CD14-positive monocyte (primary cell): ENCODE measurements around the gene NFYC. TPM values are rescaled to one million over a fixed set of nuclear protein-coding genes. Genes with fewer than 3 reads are reported as not detected.

Source experiments
- DNase-seq, 3 donors: peaks; one replicate each; pipeline ENCODE4 v3.0.0-alpha.2; 2011 to 2022
- H2AFZ ChIP-seq: 2 replicates; pipeline ENCODE4 v1.6.0; 2012; ENCODE audit warnings: mild to moderate bottlenecking, low read depth, low read length, inconsistent platforms; ENCODE audit not compliant: insufficient read depth, poor library complexity, severe bottlenecking
- H3K27ac ChIP-seq, 2 donors: 1 replicate in 1 of 2; 2 replicates in 1 of 2; pipeline ENCODE4 v1.5.1; 2012 to 2013; ENCODE audit warnings: low read length in 2 of 2, control low read depth in 1 of 2, inconsistent platforms in 1 of 2, low read depth in 1 of 2, mild to moderate bottlenecking in 1 of 2
- H3K27me3 ChIP-seq, 2 donors: one replicate each; pipeline versions ENCODE4 v1.6.0 to v1.6.1; 2011 to 2013; ENCODE audit warnings: low read length in 2 of 2; ENCODE audit not compliant: control insufficient read depth in 2 of 2, insufficient read depth in 2 of 2
- H3K36me3 ChIP-seq, 2 donors: replicated peaks in 1 of 2; 1 replicate in 1 of 2; 2 replicates in 1 of 2; pipeline versions ENCODE4 v1.5.1 to v1.6.1; 2012 to 2013; ENCODE audit warnings: low read length in 2 of 2, control low read depth in 1 of 2, inconsistent platforms in 1 of 2, mild to moderate bottlenecking in 1 of 2; ENCODE audit not compliant: insufficient read depth in 2 of 2, control insufficient read depth in 1 of 2
- H3K4me1 ChIP-seq, 2 donors: 1 replicate in 1 of 2; 2 replicates in 1 of 2; pipeline versions ENCODE4 v1.5.1 to v1.6.1; 2012 to 2013; ENCODE audit warnings: low read length in 2 of 2, control low read depth in 1 of 2, inconsistent platforms in 1 of 2, mild to moderate bottlenecking in 1 of 2, moderate library complexity in 1 of 2; ENCODE audit not compliant: insufficient read depth in 2 of 2, control insufficient read depth in 1 of 2
- H3K4me2 ChIP-seq: replicated peaks from 2 replicates; pipeline ENCODE3; 2012; ENCODE audit warnings: low read length, moderate library complexity, mild to moderate bottlenecking; ENCODE audit not compliant: poor library complexity, severe bottlenecking; ENCODE audit errors: extremely low read depth
- H3K4me3 ChIP-seq, 3 experiments: fragments of 200-600 bp in 1 of 3; sonication (generic) in 1 of 3; replicated peaks in 1 of 3; 1 replicate in 2 of 3; 2 replicates in 1 of 3; pipeline ENCODE4 v1.5.1; 2011 to 2013; ENCODE audit warnings: low read length in 3 of 3, mild to moderate bottlenecking in 3 of 3, control low read depth in 2 of 3, low read depth in 2 of 3, inconsistent platforms in 1 of 3, moderate library complexity in 1 of 3
- H3K79me2 ChIP-seq: 2 replicates; pipeline ENCODE4 v1.6.0; 2012; ENCODE audit warnings: mild to moderate bottlenecking, control low read depth, inconsistent platforms, low read length, moderate library complexity; ENCODE audit not compliant: insufficient read depth
- H3K9ac ChIP-seq: 2 replicates; pipeline ENCODE4 v1.6.0; 2017; ENCODE audit warnings: low read length, mild to moderate bottlenecking; ENCODE audit not compliant: insufficient read depth, poor library complexity, severe bottlenecking
- H3K9me3 ChIP-seq, 2 donors: replicated peaks in 1 of 2; 1 replicate in 1 of 2; 2 replicates in 1 of 2; pipeline versions ENCODE4 v1.5.1 to v1.6.1; 2012 to 2013; ENCODE audit warnings: low read length in 2 of 2, control low read depth in 1 of 2; ENCODE audit not compliant: control insufficient read depth in 1 of 2, insufficient read depth in 1 of 2
- H4K20me1 ChIP-seq: 2 replicates; pipeline ENCODE4 v1.6.0; 2012; ENCODE audit warnings: mild to moderate bottlenecking, low read length, control low read depth, moderate library complexity; ENCODE audit not compliant: insufficient read depth
- H3K27ac Mint-ChIP-seq, 7 donors: one replicate each; pipeline ENCODE4 v1.8.0; 2020; ENCODE audit warnings: mild to moderate bottlenecking in 7 of 7, mixed read lengths in 7 of 7, moderate library complexity in 6 of 7, inconsistent platforms in 2 of 7
- H3K27me3 Mint-ChIP-seq, 3 donors: one replicate each; pipeline ENCODE4 v1.8.0; 2021 to 2022; ENCODE audit warnings: low read depth in 3 of 3, mild to moderate bottlenecking in 3 of 3, mixed read lengths in 3 of 3, moderate library complexity in 3 of 3, inconsistent platforms in 1 of 3
- H3K36me3 Mint-ChIP-seq, 2 donors: one replicate each; pipeline ENCODE4 v1.8.0; 2020; ENCODE audit warnings: mixed read lengths in 2 of 2, inconsistent platforms in 1 of 2, mild to moderate bottlenecking in 1 of 2
- H3K4me1 Mint-ChIP-seq: one replicate; pipeline ENCODE4 v1.8.0; 2020; ENCODE audit warnings: mild to moderate bottlenecking, mixed read lengths
- H3K4me3 Mint-ChIP-seq, 2 donors: one replicate each; pipeline ENCODE4 v1.8.0; 2020; ENCODE audit warnings: mild to moderate bottlenecking in 2 of 2, mixed read lengths in 2 of 2, moderate library complexity in 1 of 2
- H3K9me3 Mint-ChIP-seq, 7 donors: one replicate each; pipeline ENCODE4 v1.8.0; 2020 to 2022; ENCODE audit warnings: mixed read lengths in 7 of 7, mild to moderate bottlenecking in 6 of 7, moderate library complexity in 6 of 7, inconsistent platforms in 2 of 7
- whole genome bisulfite sequencing: methylation state at CpG from one replicate; pipeline ENCODE4 v1.1.5; 2013; ENCODE audit warnings: missing lambda C conversion rate; ENCODE audit not compliant: insufficient coverage; 5-methylcytosine and 5-hydroxymethylcytosine counted together
- intact Hi-C, 2 donors: fragments of 100-400 bp; cut with micrococcal nuclease; formaldehyde crosslinking; loops; one replicate each; pipeline versions ENCODE4 v1.15.0 to v1.15.1; 2023
- polyA plus RNA-seq, 3 donors: library from polyadenylated mRNA; depleted of rRNA in 1 of 3; unstranded in 2 of 3; stranded (reverse) in 1 of 3; fragments of 300-500 nt in 2 of 3; fragments of >200 nt in 1 of 3; fragmentation: Illumina TruSeq in 2 of 3; gene quantifications; 1 replicate in 2 of 3; 2 replicates in 1 of 3; pipeline ENCODE4 v1.2.3, GENCODE V29; 2012 to 2021
- TF ChIP-seq, protein P1 (sequence below): fragments of 200-600 bp; IDR thresholded peaks from one replicate; pipeline ENCODE4 v1.8.0; 2022; ENCODE audit warnings: antibody characterized with exemption, mild to moderate bottlenecking

Gene NFYC
- polyA plus RNA-seq, 3 donors: 61.2 to 142 (median 68.2) TPM

DNA sequence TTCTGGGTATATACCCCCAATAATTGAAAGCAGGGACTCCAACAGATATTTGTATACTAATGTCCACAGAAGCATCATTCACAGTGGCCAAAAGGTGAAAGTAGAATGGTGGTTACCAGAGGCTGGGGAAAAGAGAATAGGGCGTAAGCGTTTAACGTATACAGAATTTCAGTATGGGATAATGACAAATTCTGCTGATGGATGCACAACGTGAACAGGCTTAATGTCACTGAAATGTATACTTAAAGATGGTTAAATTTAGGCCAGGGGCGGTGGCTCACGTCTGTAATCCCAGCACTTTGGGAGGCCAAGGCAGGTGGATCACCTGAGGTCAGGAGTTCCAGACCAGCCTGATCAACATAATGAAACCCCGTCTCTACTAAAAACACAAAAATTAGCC lies 4.4 kb upstream of the NFYC start:
- no peak overlapping the region for H3K9ac ChIP-seq
- TF ChIP-seq, protein P1, sequence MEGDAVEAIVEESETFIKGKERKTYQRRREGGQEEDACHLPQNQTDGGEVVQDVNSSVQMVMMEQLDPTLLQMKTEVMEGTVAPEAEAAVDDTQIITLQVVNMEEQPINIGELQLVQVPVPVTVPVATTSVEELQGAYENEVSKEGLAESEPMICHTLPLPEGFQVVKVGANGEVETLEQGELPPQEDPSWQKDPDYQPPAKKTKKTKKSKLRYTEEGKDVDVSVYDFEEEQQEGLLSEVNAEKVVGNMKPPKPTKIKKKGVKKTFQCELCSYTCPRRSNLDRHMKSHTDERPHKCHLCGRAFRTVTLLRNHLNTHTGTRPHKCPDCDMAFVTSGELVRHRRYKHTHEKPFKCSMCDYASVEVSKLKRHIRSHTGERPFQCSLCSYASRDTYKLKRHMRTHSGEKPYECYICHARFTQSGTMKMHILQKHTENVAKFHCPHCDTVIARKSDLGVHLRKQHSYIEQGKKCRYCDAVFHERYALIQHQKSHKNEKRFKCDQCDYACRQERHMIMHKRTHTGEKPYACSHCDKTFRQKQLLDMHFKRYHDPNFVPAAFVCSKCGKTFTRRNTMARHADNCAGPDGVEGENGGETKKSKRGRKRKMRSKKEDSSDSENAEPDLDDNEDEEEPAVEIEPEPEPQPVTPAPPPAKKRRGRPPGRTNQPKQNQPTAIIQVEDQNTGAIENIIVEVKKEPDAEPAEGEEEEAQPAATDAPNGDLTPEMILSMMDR: no peak
- peaks cover 20% of the 10 kb centered on the region for H4K20me1 ChIP-seq
- Mint-ChIP-seq H3K36me3 (peaks cover 17 to 25% of the 10 kb centered on the region in 2 donors), H3K4me1 (peaks cover 17% of the 10 kb centered on the region), H3K27me3 (no peaks in the 10 kb centered on the region), H3K9me3 (peaks cover 0 to 10% (median 4%) of the 10 kb centered on the region in 7 donors), H3K27ac (no peak overlapping the region), H3K4me3 (no peak overlapping the region)
- no peaks in the 10 kb centered on the region for H3K27me3 ChIP-seq
- peaks cover 36% of the 10 kb centered on the region for H3K79me2 ChIP-seq
- DNase-seq: no peak
- intact Hi-C loops: no loop called here
- H2AFZ ChIP-seq: no peak overlapping the region
- H3K4me2 ChIP-seq: no peak overlapping the region
- no peaks in the 10 kb centered on the region for H3K9me3 ChIP-seq
- H3K36me3 ChIP-seq: peaks cover 2 to 19% of the 10 kb centered on the region in 2 donors
- no peak overlapping the region for H3K4me3 ChIP-seq
- no peak overlapping the region for H3K27ac ChIP-seq
- 100% methylated on average over 5 of the region's 7 CpGs for WGBS
- peaks cover 5 to 10% of the 10 kb centered on the region in 2 donors for H3K4me1 ChIP-seq

DNA sequence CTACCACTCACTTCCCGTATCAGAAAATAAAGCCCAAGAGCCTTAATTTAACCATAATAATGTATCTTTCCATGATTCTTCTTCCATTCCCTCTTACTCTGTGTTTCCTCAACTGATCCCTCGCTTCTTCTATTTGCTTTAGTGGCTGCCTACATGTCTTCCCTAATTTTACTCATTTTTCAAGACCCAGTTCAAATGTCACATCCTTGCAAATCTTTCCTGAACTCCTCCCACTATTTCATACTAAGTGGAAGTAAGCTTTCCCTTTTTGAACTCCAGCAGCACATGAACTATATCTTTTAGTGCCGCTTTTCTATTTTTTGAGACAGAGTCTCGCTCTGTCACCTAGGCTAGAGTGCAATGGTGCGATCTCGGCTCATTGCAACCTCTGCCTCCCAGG lies 3.8 kb upstream of the NFYC start:
- H2AFZ ChIP-seq: no peak overlapping the region
- Mint-ChIP-seq H3K9me3 (peaks cover 0 to 10% (median 4%) of the 10 kb centered on the region in 7 donors), H3K36me3 (peaks cover 17 to 25% of the 10 kb centered on the region in 2 donors), H3K27me3 (no peaks in the 10 kb centered on the region), H3K4me3 (no peak overlapping the region), H3K27ac (no peak overlapping the region), H3K4me1 (peaks cover 21% of the 10 kb centered on the region)
- intact Hi-C loops: no loop called here
- H3K9me3 ChIP-seq: no peaks in the 10 kb centered on the region
- no peaks in the 10 kb centered on the region for H3K27me3 ChIP-seq
- H3K36me3 ChIP-seq: peaks cover 2 to 19% of the 10 kb centered on the region in 2 donors
- H3K4me2 ChIP-seq: no peak overlapping the region
- H4K20me1 ChIP-seq: peaks cover 20% of the 10 kb centered on the region
- WGBS: 100% methylated on average over 5 of the region's 6 CpGs
- H3K27ac ChIP-seq: no peak overlapping the region
- TF ChIP-seq, protein P1: no peak
- no peak overlapping the region for H3K9ac ChIP-seq
- no peak for DNase-seq
- H3K79me2 ChIP-seq: peaks cover 42% of the 10 kb centered on the region
- H3K4me3 ChIP-seq: no peak overlapping the region
- H3K4me1 ChIP-seq: peaks cover 9 to 15% of the 10 kb centered on the region in 2 donors
